DOHH2 (cell line): ENCODE measurements around the gene NAT14.

ENCODE experiments used
- EZH2phosphoT487 ChIP-seq: fragments of 200-600 bp; sonication (generic); IDR thresholded peaks from 2 replicates; pipeline ENCODE4 v1.6.1; 2017; ENCODE audit warnings: borderline replicate concordance, mild to moderate bottlenecking, antibody characterized with exemption, low read length, moderate library complexity, mixed read lengths
- TF ChIP-seq, protein P1 (sequence below): fragments of 200-600 bp; sonication (generic); IDR thresholded peaks from one replicate; pipeline ENCODE4 v1.5.1; 2014; ENCODE audit warnings: antibody characterized with exemption, mild to moderate bottlenecking, low read depth, low read length; ENCODE audit not compliant: poor library complexity, severe bottlenecking

DNA sequence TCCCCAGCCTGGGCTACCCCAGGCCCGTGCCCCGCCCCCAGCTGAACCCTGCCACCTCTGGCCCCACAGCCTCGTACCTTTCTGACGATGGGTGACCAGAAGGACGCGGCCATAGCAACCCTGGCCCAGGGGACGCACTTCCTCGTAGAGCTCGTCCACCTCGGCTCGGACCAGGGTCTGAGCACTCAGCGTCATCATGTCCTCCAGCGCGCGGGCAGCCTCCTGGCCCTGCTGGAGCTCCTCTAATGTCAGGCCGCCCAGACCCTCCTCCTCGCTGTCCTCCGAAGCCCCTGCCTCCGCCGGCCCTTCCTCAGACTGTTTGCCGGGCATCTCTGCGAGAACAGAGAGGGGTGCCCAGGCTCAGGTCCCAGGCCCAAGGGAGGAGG is 51.0 kb downstream of the NAT14 start:
- TF ChIP-seq, protein P1, sequence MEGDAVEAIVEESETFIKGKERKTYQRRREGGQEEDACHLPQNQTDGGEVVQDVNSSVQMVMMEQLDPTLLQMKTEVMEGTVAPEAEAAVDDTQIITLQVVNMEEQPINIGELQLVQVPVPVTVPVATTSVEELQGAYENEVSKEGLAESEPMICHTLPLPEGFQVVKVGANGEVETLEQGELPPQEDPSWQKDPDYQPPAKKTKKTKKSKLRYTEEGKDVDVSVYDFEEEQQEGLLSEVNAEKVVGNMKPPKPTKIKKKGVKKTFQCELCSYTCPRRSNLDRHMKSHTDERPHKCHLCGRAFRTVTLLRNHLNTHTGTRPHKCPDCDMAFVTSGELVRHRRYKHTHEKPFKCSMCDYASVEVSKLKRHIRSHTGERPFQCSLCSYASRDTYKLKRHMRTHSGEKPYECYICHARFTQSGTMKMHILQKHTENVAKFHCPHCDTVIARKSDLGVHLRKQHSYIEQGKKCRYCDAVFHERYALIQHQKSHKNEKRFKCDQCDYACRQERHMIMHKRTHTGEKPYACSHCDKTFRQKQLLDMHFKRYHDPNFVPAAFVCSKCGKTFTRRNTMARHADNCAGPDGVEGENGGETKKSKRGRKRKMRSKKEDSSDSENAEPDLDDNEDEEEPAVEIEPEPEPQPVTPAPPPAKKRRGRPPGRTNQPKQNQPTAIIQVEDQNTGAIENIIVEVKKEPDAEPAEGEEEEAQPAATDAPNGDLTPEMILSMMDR, result no peak
- TF ChIP-seq EZH2phosphoT487, result no peak
